Neural progenitor cell (in vitro differentiated cells): Measurements from ENCODE around the gene HTT-AS.

Experiments
- EZH2 ChIP-seq: fragments of 200-600 bp; sonication (generic); IDR thresholded peaks from 2 replicates; pipeline ENCODE4 v1.6.1; 2017; ENCODE audit warnings: antibody characterized with exemption, mild to moderate bottlenecking, moderate library complexity
- EZH2phosphoT487 ChIP-seq: fragments of 200-600 bp; sonication (generic); IDR thresholded peaks from 2 replicates; pipeline ENCODE4 v1.6.1; 2017; ENCODE audit warnings: antibody characterized with exemption
- TF ChIP-seq, protein P1 (sequence below): fragments of 200-600 bp; sonication (generic); IDR thresholded peaks from 2 replicates; pipeline ENCODE4 v1.5.1; 2017; ENCODE audit warnings: antibody characterized with exemption, mild to moderate bottlenecking

DNA sequence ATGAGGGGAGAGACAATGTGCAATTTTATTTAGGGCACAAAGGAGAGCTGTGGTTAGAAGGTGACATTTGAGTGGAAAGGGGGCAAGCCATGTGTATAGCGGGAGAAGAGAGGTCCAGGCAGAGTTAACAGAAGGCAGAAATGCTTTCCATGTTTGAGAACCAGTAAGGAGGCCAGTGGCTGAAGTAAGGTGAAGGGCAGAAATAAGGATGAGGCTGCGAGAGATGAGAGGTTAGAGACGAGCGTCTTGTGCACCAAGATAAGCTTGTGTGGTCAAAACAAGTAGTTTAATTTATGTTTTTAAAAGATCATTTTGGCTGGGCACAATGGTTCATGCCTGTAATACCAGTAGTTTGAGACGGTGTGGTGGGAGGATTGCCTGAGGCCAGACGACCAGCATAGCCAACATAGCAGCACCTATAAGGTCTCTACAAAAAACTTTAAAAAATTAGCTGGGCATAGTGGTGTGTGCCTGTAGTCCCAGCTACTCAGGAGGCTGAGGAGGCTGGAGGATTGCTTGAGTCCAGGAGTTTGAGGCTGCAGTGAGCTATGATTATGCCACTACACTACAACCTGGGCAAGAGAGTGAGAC is 8.7 kb upstream of the HTT-AS start:
- TF ChIP-seq, protein P1, sequence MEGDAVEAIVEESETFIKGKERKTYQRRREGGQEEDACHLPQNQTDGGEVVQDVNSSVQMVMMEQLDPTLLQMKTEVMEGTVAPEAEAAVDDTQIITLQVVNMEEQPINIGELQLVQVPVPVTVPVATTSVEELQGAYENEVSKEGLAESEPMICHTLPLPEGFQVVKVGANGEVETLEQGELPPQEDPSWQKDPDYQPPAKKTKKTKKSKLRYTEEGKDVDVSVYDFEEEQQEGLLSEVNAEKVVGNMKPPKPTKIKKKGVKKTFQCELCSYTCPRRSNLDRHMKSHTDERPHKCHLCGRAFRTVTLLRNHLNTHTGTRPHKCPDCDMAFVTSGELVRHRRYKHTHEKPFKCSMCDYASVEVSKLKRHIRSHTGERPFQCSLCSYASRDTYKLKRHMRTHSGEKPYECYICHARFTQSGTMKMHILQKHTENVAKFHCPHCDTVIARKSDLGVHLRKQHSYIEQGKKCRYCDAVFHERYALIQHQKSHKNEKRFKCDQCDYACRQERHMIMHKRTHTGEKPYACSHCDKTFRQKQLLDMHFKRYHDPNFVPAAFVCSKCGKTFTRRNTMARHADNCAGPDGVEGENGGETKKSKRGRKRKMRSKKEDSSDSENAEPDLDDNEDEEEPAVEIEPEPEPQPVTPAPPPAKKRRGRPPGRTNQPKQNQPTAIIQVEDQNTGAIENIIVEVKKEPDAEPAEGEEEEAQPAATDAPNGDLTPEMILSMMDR: no peak
- no peak for TF ChIP-seq EZH2
- no peak for TF ChIP-seq EZH2phosphoT487
